Iris pigment epithelial cell (primary cell): ENCODE results near the gene UBQLN2.
"Not testable (repeated sequence)": the region's sequence is repeated elsewhere in the genome, so short reads cannot be mapped to it uniquely, and the experiment has no call there.

Experiments
- DNase-seq: peaks from one replicate; pipeline ENCODE4 v3.0.0-alpha.2; 2011; ENCODE audit warnings: low read depth

Gene UBQLN2

GRCh38 chrX:56563231-56564161 lies at the start of gene UBQLN2:
TSS of gene UBQLN2 (plus strand) at chrX:56563627. CDS start at chrX:56563874, 247 bp downstream.
- DNase-seq = peak; percentile 77

- no peak for DNase-seq
These were observed 43.8 kb upstream of the UBQLN2 start for GRCh38 chrX:56519642-56520041.

- not testable (repeated sequence) for DNase-seq
These were observed 33.9 kb upstream of the UBQLN2 start for GRCh38 chrX:56529482-56530007.

GRCh38 chrX:56530011-56530410 lies 33.4 kb upstream of the UBQLN2 start:
- DNase-seq = no peak

- DNase-seq = no peak
These were observed 12.8 kb upstream of the UBQLN2 start for GRCh38 chrX:56550667-56551066.

- DNase-seq = no peak
These were observed 8.6 kb upstream of the UBQLN2 start for GRCh38 chrX:56554870-56555269.

- DNase-seq = no peak
These were observed 6.0 kb upstream of the UBQLN2 start for GRCh38 chrX:56557376-56557929.

- peak; percentile 55 for DNase-seq
These were observed 898 bp downstream of the UBQLN2 start for GRCh38 chrX:56564164-56564885.

- no peak for DNase-seq
These were observed 1.8 kb downstream of the UBQLN2 start for GRCh38 chrX:56564921-56565840.

GRCh38 chrX:56569378-56570057 lies 6.1 kb downstream of the UBQLN2 start:
- no peak for DNase-seq

GRCh38 chrX:56572975-56573374 lies 9.5 kb downstream of the UBQLN2 start:
- DNase-seq = no peak

GRCh38 chrX:56574861-56575260 lies 11.4 kb downstream of the UBQLN2 start:
- no peak for DNase-seq

GRCh38 chrX:56576721-56577120 lies 13.3 kb downstream of the UBQLN2 start:
- no peak for DNase-seq

GRCh38 chrX:56588397-56589188 lies 25.2 kb downstream of the UBQLN2 start:
- no peak for DNase-seq

- not testable (repeated sequence) for DNase-seq
These were observed 28.4 kb downstream of the UBQLN2 start for GRCh38 chrX:56591830-56592229.

GRCh38 chrX:56600141-56600540 lies 36.7 kb downstream of the UBQLN2 start:
- peak; percentile 53 for DNase-seq

GRCh38 chrX:56600987-56601386 lies 37.6 kb downstream of the UBQLN2 start:
- DNase-seq = no peak

- DNase-seq = no peak
These were observed 51.9 kb downstream of the UBQLN2 start for GRCh38 chrX:56615282-56615681.
